Lung microvascular endothelial cell (primary cell): ENCODE results near the gene SLC31A1. TPM values are rescaled to one million over a fixed set of nuclear protein-coding genes. Genes with fewer than 3 reads are reported as not detected.
"Not testable (repeated sequence)": the region's sequence is repeated elsewhere in the genome, so short reads cannot be mapped to it uniquely, and the experiment has no call there.

Source experiments
- DNase-seq, 2 donors: peaks; one replicate each; pipeline versions ENCODE4 v3.0.0 to v3.0.0-alpha.2; 2010; ENCODE audit warnings: low read depth in 2 of 2
- total RNA-seq: library from RNA; depleted of rRNA; stranded (reverse); fragments of >200 nt; gene quantifications from 2 replicates; pipeline ENCODE4 v1.2.1, GENCODE V29; 2014

Gene SLC31A1
- total RNA-seq, 1 donor from 2014 or later, result 13.7 TPM

DNA sequence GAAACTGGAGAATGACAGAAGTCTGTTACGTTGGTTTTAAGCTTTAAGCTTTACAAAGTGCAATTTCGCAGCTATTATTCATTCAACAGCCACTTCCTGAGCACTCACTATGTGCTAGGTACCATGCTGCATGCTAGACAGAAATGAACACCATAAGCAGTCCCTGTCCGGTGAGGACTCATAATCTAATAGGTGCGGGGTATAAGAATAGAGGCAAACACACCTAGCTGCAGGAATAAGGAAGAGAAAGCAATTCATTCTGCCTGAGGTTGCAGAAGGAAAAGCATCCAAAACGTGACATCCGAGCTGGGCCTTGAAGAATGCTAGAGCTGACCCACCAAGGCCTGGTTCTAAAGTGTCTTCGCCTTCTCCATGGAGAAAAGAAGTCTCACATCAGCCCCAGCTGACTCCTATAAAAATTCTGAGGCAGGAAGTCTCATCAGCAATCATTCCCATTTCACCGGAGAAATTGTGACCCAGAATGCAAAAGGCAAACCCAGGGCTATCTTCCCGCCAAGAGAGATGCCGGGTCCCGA is 809 bp upstream of the SLC31A1 start:
- peak; percentile 6 to 7 for DNase-seq

DNA sequence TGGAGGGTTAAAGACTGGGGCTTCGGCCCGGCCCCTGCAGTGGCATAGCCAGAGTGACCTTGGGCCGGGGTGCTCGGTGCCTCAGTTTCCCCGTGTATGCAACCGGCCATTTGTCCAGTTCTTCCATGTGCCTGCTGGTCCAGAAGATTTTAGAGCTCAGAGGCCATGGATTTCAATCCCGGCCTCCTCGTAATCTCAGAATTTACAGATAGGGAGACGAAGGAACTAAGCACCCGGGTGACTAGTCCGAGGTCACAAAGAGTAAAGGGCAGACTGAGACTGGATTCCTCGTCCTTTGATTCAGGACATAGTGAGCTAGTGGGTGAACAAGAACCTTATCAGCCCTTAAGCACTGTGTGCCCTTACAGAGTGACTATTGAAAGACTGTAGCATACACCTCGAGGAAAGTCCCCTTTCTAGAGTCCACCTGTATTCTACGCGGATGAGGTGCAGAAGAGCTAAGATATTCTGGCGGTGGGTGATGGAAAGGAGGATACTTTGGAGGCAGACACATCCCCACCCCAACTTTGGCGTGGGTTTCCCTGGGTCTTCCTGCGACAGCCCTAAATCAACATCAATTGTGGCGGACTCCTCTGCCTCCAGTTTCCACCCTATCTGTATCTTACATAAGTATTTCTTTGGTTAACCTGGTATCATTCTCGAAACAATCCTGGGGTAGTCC is 597 bp downstream of the SLC31A1 start:
- no peak for DNase-seq

DNA sequence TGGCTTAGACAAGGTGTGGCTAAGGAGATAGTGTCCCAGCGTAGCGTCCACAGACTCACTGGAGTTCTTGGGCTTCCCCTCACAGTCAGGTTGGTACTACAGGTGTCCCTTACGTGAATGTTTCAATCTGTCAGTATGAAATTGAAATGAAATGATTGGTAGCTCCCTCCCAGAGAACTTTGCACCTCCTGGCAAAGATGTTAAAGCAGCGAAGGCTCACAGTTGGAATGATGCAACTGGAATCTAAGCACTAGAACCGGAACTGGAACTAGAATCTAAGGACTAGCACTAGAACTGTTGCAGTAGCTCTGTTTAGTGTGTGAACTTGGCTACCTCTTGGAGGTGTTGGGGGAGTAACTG is 1.1 kb downstream of the SLC31A1 start:
- DNase-seq, result peak in 1 of 2 donors; percentile 7

DNA sequence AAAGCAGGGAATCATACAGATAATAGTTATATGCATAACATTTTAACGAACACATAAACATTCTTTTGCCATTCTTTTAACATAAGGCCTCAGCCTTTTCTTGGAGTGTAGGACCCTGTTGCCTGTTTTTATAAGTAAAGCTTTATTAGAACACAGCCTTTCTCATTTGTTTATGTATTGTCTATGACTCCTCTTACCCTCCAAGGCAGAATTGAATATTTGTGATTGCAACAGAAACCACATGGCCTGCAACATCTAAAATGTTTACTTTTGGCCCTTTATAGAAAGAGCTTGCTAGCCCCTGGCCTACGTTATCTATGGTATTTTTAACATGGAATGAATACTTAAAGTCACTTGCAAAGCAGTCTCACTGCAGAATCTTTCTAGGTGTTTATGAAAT is 2.6 kb downstream of the SLC31A1 start:
- no peak for DNase-seq

DNA sequence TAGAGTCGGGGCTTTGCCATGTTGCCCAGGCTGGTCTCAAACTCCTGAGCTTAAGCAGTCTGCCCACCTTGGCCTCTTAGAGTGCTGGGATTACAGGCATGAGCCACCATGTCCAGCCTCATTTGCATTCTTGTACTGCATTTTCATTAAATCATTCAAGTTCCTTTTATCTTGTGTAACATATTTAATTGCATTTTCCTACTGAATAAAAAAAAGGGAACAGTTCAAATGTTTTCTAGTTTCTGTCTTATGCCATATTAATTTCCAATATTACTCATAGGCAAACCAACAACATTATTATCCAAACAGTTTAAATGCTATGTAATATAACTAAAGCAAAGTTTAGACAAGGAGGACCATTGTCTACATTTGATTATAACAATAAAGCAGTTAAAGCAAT is 6.1 kb downstream of the SLC31A1 start:
- DNase-seq, result no peak

DNA sequence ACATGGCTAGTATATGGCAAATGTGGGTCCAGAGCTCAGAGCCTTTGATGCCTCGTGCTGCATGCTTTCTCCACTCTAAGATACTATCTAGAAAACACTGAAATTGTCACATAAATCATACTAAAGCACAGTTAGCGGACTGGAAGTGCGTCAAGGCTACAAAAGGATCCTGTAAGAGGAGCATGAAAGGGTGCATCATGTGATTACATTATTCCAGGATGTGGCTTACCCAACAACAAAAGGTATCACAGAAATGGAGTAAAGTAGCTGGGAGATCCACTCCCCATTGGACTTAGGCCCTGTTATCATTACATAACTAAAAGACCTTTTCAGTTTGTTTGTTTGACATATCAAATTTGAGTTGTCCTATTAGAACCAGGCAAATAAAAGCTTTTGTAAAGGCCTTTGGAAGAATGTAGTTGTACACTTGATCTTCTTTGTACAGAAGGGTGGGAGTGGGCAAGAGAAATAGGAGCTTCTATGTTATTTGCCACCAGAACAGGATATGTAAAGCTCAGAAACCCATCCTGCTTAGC is 6.9 kb downstream of the SLC31A1 start:
- DNase-seq, result no peak

DNA sequence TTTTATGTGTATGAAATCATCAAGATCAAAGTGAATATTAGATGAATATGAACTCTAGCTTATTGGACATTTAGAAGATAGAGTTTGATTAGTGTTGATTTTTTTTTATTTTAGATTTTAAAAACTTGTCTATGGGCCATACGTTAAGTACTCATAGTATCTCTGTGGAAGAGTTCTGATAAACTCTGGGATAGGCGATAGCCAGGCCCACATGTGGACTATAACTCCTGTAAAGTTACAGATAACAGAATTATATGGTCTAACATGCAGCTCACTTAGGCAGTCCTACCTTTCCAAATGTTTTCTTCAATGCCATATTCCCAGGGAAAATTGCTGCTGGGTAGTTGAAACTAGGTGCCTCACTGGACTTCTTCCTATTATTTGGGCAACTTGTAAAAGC is 10.4 kb downstream of the SLC31A1 start:
- no peak for DNase-seq

DNA sequence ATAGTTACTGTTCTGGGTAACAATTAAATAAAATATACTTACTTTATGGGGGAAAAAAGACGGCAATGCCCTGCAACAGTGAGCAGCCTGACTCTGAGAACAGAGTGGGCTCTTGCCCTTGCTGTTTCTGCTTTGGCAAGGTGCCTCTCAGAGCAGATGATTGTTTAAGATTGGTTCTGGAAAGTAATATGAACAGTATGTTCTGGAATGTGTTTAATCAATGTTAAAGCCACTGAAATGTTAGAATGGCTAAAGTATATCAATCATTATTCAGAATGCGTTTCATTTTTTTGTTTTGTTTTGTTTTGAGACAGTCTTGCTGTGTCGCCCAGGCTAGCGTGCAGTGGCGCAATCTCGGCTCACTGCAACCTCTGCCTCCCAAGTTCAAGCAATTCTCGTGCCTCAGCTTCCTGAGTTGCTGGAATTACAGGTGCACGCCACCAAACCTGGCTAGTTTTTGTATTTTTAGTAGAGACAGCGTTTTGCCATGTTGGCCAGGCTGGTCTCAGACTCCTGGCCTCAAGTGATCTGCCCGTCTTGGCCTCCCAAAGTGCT is 14.4 kb downstream of the SLC31A1 start:
- DNase-seq, result not testable (repeated sequence)

DNA sequence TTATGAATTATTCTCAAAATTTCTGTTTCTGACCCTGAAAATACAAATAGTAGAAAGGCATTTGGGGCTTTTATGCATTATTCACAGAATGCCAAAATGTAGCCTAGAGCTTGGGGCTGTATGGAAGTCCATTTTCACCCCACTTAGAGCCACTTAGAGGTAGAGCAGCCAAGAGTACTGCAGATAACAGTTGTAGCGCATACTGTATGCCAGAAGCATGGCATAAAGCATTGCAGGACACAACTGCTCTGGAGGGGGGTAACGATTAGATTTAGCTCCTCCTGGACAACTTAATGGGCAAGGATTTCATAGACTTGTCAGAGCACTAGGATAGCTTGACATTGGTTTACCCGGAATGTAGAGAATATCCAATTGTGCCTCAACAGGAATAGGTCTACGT is 15.7 kb downstream of the SLC31A1 start:
- DNase-seq, result no peak

DNA sequence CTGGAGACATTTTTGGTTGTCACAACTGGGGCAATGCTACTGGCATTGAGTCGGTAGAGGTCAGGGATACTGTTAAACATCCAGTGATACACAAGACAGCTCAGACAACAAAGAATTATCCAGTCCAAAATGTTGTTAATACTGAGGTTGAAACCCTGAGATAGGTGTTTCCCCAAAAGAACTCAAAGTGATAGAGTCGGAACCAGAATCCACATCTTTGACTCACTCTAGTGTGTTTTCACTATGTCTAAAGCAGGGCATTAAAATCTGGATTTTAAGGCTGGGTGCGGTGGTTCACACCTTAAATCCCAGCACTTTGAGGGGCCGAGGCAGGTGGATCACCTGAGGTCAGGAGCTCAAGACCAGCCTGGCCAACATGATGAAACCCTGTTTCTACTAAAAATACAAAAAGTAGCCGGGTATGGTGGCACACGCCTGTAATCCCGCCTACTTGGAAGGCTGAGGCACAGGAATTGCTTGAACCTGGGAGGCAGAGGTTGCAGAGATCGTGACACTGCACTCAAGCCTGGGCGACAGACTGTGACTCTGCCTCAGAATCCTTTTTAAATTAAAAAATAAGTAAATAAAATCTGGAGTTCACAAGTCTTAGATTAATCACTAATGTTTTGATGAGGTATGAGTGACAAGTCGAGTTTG is 17.0 kb downstream of the SLC31A1 start:
- DNase-seq, result no peak

DNA sequence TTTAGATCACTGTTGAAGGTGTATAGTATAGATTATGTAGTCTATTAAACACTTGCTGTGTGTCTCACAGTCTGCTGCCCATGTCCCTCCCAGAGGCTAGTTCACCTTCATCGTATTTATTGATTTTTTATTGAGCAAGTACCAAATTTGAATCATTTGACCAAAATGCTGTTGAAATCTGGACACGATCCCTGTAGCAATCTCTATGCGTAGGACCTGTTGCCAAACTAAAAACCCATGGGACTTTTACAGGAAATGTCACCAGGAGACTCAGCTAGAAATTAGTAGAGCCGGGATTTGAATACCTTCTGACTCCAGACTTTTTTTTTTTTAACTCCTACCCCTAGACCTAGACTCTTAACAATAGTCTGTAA is 17.5 kb downstream of the SLC31A1 start:
- peak in 1 of 2 donors; percentile 31 for DNase-seq

DNA sequence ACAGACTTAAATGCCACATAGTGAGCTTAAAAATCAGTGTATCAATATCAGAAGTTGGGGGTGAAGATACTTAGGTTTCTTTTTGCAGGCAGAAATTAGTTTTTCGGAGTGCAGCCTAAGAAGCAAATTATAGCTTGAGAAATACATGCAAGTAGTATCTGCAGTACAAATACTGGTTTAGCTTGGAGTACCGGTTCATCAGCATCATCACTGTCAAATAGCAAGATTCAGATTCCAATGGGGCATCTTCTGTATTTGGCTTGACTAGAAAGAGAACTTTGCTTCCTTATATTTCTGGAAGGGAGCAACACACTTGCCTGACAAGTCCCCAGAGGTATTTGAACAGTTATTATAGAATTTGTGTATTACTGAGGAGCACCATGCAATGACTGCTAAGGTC is 19.8 kb downstream of the SLC31A1 start:
- DNase-seq, result no peak

DNA sequence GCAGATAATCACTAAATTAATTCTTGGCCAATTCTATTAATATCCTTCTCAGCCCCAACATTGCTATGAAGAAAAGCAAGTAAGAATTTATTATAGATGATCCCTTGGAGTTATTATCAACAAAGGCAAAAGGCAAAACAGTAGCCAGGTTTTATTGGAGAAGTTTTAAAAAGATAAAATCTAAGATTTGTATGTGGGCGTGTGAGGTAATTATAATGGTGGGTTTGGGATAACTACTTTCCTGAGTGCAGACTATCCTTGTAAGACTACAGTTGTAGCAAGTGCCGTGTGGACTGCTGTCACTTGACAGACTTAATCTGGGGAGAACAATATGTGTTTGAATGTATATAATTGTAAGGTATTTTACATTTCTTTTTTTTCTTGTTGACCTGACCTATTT is 23.2 kb downstream of the SLC31A1 start:
- DNase-seq, result no peak

DNA sequence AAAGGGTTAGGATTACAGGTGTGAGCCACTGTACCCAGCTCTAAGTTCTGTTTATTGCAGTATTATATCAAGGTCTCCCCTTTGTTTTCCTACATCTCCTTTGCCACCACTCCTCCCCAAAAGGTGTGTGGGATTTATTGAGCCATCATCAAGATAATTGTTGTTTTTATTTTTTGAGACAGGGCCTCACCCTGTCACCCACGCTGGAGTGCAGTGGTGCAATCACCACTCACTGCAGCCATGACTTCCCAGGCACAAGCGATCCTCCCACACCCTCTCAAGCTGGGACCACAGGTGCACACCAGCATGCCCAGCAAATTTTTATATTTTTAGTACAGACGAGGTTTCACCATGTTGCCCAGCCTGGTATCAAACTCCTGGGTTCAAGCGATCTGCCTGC is 24.6 kb downstream of the SLC31A1 start:
- DNase-seq, result no peak

DNA sequence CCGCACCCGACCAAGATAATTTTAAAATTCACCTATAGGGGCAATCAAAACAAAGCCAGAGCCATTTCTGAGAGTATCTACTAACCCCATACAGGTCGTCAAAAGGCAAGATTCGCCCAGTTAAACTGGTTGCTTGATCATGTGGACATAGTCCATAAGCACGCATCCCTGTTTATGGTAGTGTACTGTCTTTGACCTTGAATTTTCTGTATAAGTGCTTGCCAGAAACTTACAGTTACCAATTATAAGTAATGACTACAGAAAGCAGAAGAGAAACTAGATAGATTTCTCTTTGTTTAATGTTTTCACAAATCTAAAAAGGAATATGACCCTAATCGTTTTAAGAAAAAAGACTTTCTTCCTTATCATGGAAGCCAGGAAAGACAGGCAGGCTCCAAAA is 25.6 kb downstream of the SLC31A1 start:
- DNase-seq, result no peak

DNA sequence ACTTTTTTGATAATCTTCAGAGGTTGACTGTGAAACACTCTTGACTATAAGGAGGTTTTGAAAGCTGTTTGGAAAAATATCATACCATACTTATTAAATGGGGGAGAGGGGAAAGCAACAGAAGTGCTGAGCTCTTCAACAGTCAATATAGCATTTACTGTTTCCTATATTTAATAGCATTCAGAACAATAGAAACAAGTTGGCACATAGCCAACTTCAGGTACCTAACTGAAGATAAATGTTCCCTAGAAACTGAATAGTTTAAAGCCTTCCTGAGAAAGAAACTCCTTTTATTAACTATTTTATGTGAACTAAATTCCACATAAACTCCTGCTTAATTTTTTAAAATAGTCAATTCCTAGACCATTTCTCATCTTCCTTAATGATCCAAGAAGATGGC is 26.3 kb downstream of the SLC31A1 start:
- DNase-seq, result peak; percentile 12 to 59

DNA sequence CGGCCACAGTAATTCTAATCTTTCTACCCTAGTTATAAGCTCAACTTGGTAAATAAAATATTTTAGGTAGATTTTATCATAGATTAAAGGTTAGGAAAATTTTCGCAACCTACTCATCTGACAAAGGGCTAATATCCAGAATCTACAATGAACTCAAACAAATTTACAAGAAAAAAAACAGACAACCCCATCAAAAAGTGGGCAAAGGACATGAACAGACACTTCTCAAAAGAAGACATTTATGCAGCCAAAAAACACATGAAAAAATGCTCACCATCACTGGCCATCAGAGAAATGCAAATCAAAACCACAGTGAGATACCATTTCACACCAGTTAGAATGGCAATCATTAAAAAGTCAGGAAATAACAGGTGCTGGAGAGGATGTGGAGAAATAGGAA is 28.3 kb downstream of the SLC31A1 start:
- not testable (repeated sequence) for DNase-seq

DNA sequence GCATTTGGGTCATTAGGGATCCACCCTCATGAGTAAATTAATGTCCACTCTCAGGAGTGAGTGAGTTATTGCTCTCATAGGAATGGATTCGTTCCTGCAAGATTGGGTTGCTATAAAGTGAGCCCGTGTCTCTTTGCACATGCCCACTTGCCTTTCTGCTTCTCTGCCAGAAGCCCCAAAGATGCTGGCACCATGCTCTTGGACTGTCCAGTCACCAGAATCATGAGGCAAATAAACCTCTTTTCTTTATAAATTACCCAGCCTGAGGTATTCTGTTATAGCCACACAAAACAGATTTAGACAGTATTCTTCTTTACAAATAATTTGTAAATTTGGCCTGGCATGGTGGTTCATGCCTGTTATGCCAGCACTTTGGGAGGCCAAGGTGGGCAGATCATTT is 29.5 kb downstream of the SLC31A1 start:
- no peak for DNase-seq

DNA sequence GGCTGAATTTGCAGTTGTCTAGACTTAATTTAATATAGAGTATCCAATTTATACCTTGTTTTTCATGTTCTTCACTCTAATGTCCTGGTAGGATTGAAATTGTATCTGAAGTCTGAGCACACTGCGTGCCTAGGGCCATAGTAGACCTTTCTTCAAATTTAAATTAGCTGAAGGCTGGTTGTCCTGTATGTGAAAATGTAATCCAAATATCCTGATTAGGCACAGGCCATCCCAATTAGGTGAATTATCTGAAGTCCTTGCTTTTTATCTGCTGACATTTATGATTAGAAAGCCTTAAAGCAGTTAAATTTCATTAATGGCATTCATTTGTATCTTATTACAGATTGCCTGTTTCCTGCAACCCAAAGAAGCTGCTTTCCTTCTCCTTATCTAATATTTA is 33.6 kb downstream of the SLC31A1 start:
- DNase-seq, result no peak

DNA sequence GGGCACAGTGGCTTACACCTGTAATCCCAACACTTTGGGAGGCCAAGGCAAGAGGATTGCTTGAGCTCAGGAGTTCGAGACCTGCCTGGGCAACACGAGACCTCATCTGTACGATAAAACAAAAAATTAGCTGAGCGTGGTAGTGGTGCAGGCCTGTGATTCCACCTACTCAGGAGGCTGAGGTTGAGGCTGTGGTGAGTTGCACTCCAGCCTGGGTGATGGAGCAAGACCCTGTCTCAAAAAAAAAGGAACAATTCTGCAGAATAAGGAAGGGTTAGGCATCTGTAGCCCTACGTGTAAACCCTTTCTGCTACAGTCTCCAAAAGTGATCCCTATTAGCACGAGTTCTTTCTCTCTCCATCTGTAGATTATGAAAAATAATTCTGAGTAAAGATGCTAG is 34.1 kb downstream of the SLC31A1 start:
- DNase-seq, result no peak

DNA sequence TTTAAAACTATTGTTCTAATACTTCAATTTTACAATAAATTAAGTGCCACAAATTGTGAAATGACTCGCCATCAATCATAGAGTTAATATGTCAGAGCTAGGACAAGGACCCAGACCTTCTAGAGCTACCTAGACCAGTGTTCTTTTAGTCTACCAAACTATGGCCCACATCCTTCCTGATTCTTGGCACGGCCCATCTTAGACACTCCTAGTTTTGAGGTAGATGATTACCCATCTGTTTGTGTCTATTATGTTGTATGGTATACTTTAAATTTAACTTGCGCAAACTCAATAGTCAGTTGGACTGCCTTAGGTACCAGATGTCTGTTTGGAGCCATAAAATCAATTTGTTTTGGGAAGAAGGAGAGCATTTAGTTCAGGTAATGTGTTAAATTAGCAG is 36.5 kb downstream of the SLC31A1 start:
- no peak for DNase-seq

DNA sequence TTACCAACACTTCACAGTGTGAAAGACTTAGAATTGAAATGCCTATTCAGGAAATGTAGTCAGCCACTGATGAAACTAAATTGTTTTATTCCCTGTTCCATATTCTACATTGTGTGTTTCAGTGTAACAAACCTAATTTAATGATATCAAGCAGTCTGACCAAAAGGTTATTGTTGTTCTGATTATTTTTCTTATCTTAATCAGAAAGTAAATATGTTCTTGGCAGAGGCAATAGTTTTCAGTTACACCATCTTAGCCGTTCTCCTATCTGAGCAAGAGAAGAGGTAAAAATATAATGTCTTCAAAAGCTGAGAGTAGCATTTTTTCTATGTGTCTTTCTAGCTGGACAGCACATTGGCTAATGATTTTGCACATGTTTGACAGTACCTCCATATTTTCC is 36.9 kb downstream of the SLC31A1 start:
- DNase-seq, result no peak
